AG09309 (cell line): ENCODE data around the gene HELZ2.

Experiments used
- DNase-seq: peaks from one replicate; pipeline ENCODE4 v3.0.0-alpha.2; 2010; ENCODE audit warnings: low read depth
- H3K4me3 ChIP-seq: 2 replicates; pipeline ENCODE4 v1.5.1; 2011; ENCODE audit warnings: mild to moderate bottlenecking, low read depth, low read length, moderate library complexity; ENCODE audit not compliant: control insufficient read depth
- CTCF ChIP-seq: IDR thresholded peaks from 2 replicates; pipeline ENCODE4 v1.5.1; 2011; ENCODE audit warnings: mild to moderate bottlenecking, low read depth, low read length, inconsistent platforms; ENCODE audit not compliant: insufficient read depth, control insufficient read depth; ENCODE audit errors: missing control alignments

HELZ2 gene

GRCh38 chr20:63556873-63557478, 17.1 kb downstream of the HELZ2 start:
- H3K4me3 ChIP-seq = no peak overlapping the region
- no peak for DNase-seq
- no peak for TF ChIP-seq CTCF

GRCh38 chr20:63555661-63556381, 18.2 kb downstream of the HELZ2 start:
- no peak for TF ChIP-seq CTCF
- H3K4me3 ChIP-seq = no peak overlapping the region
- DNase-seq = no peak

- H3K4me3 ChIP-seq = peak overlapping the region; percentile 53; the same call in 1 of the 2 replicates
- DNase-seq = no peak
- TF ChIP-seq CTCF = no peak
Observed at GRCh38 chr20:63554361-63555278, 19.4 kb downstream of the HELZ2 start.

- TF ChIP-seq CTCF = no peak
- peak within 1 kb of the TSS; percentile 53 for H3K4me3 ChIP-seq
- DNase-seq = no peak
Observed at GRCh38 chr20:63553933-63554290, 20.1 kb downstream of the HELZ2 start, which contains the start of gene FNDC11. FNDC11 (plus strand) TSS chr20:63554159; CDS start chr20:63555664, 1,505 bp downstream.

GRCh38 chr20:63553251-63553932, 20.6 kb downstream of the HELZ2 start:
- peak overlapping the region; percentile 53 for H3K4me3 ChIP-seq
- no peak for DNase-seq
- no peak for TF ChIP-seq CTCF
